ENCODE results near the gene PI4KA. TPM values are rescaled to one million over a fixed set of nuclear protein-coding genes. Genes with fewer than 3 reads are reported as not detected.

PI4KA gene
- total RNA-seq, 1 donor from 2014 or later = 24.4 TPM

GRCh38 chr22:20857838-20858614 is 585 bp downstream of the PI4KA start:
- H3K27me3 Mint-ChIP-seq (ENCODE audit: insufficient read depth, low read depth) = no peaks in the 10 kb centered on the region
- peak overlapping the region; percentile 97 for H3K4me3 ChIP-seq
- no peaks in the 10 kb centered on the region for H3K9me3 ChIP-seq (ENCODE audit: low read depth)
- peak overlapping the region; percentile 84 for H3K27ac ChIP-seq
- DNase-seq (ENCODE audit: low spot score) = peak; percentile 95
- peak overlapping the region; percentile 91 for H2AFZ ChIP-seq (replicated peaks)
- H3K9ac ChIP-seq = peak overlapping the region; percentile 43
- H3K4me3 Mint-ChIP-seq = peak overlapping the region; percentile 91
- H3K27ac Mint-ChIP-seq = peak overlapping the region; percentile 80
- peak overlapping the region; percentile 95 for H3K4me2 ChIP-seq
- TF ChIP-seq EZH2phosphoT487 (IDR thresholded peaks at IDR 0.05) (no peak), EZH2 (IDR thresholded peaks at IDR 0.05) (no peak), CTCF (IDR thresholded peaks at IDR 0.05) (no peak)
- peaks cover 25% of the 10 kb centered on the region for H3K4me1 Mint-ChIP-seq
- peaks cover 53% of the 10 kb centered on the region for H3K79me2 ChIP-seq (ENCODE audit: low read depth)
- H3K4me1 ChIP-seq = peaks cover 10% of the 10 kb centered on the region
- peaks cover 20% of the 10 kb centered on the region for H3F3A ChIP-seq (ENCODE audit: low read depth)
- no peaks in the 10 kb centered on the region for H3K9me3 Mint-ChIP-seq
- no peaks in the 10 kb centered on the region for H3K27me3 ChIP-seq
- H3K36me3 ChIP-seq = no peaks in the 10 kb centered on the region
- no peaks in the 10 kb centered on the region for H3K36me3 Mint-ChIP-seq
- peaks cover 13% of the 10 kb centered on the region for H4K20me1 ChIP-seq (ENCODE audit: low read depth)

- no peak for DNase-seq (ENCODE audit: low spot score)
- no peaks in the 10 kb centered on the region for H3K27me3 Mint-ChIP-seq (ENCODE audit: insufficient read depth, low read depth)
- H3K9me3 Mint-ChIP-seq = no peaks in the 10 kb centered on the region
- H3K4me3 Mint-ChIP-seq = peak overlapping the region; percentile 91
- Histone ChIP-seq H3K9ac (no peak overlapping the region), H3F3A (ENCODE audit: low read depth) (peaks cover 20% of the 10 kb centered on the region), H3K79me2 (ENCODE audit: low read depth) (peaks cover 61% of the 10 kb centered on the region), H4K20me1 (ENCODE audit: low read depth) (peaks cover 18% of the 10 kb centered on the region), H3K4me2 (peak overlapping the region; percentile 95), H3K9me3 (ENCODE audit: low read depth) (no peaks in the 10 kb centered on the region), H3K4me1 (peaks cover 14% of the 10 kb centered on the region), H3K27me3 (no peaks in the 10 kb centered on the region), H3K36me3 (no peaks in the 10 kb centered on the region), H2AFZ (replicated peaks) (no peak overlapping the region), H3K4me3 (peak overlapping the region; percentile 97), H3K27ac (no peak overlapping the region)
- TF ChIP-seq EZH2 (IDR thresholded peaks at IDR 0.05) (no peak), EZH2phosphoT487 (IDR thresholded peaks at IDR 0.05) (no peak), CTCF (IDR thresholded peaks at IDR 0.05) (no peak)
- H3K27ac Mint-ChIP-seq = no peak overlapping the region
- no peaks in the 10 kb centered on the region for H3K36me3 Mint-ChIP-seq
- H3K4me1 Mint-ChIP-seq = peaks cover 28% of the 10 kb centered on the region
Observed at GRCh38 chr22:20857247-20857643, 1.4 kb downstream of the PI4KA start.

- H3K9me3 Mint-ChIP-seq = no peaks in the 10 kb centered on the region
- H3K4me3 ChIP-seq = no peak overlapping the region
- no peak overlapping the region for H3K4me2 ChIP-seq
- H3K4me3 Mint-ChIP-seq = no peak overlapping the region
- H3K27me3 ChIP-seq = no peaks in the 10 kb centered on the region
- H3K4me1 ChIP-seq = peaks cover 10% of the 10 kb centered on the region
- no peaks in the 10 kb centered on the region for H3K36me3 Mint-ChIP-seq
- H3K27ac Mint-ChIP-seq = peak overlapping the region; percentile 5
- no peak for DNase-seq (ENCODE audit: low spot score)
- TF ChIP-seq CTCF (IDR thresholded peaks at IDR 0.05) (no peak), EZH2 (IDR thresholded peaks at IDR 0.05) (no peak), EZH2phosphoT487 (IDR thresholded peaks at IDR 0.05) (no peak)
- H3K9me3 ChIP-seq (ENCODE audit: low read depth) = no peaks in the 10 kb centered on the region
- H3K27ac ChIP-seq = no peak overlapping the region
- H4K20me1 ChIP-seq (ENCODE audit: low read depth) = peaks cover 18% of the 10 kb centered on the region
- no peaks in the 10 kb centered on the region for H3K36me3 ChIP-seq
- peaks cover 9% of the 10 kb centered on the region for H3F3A ChIP-seq (ENCODE audit: low read depth)
- H3K27me3 Mint-ChIP-seq (ENCODE audit: insufficient read depth, low read depth) = no peaks in the 10 kb centered on the region
- no peak overlapping the region for H2AFZ ChIP-seq (replicated peaks)
- no peak overlapping the region for H3K9ac ChIP-seq
- peaks cover 24% of the 10 kb centered on the region for H3K4me1 Mint-ChIP-seq
- peaks cover 89% of the 10 kb centered on the region for H3K79me2 ChIP-seq (ENCODE audit: low read depth)
Observed at GRCh38 chr22:20853236-20853660, 5.4 kb downstream of the PI4KA start.

All from neural progenitor cell (in vitro differentiated cells).